ENCODE measurements around the gene HDAC10.

HDAC10 gene
- long read RNA-seq, donor 1, partial matches to known transcripts = 0 of 1 reads
- long read RNA-seq, donor 1, other reads (novel, unspliced or antisense) = 0 of 1 reads
- long read RNA-seq, donor 2 = 0 reads
- long read RNA-seq, donor 3, partial matches to known transcripts = 0 of 1 reads
- long read RNA-seq, donor 3, other reads (novel, unspliced or antisense) = 0 of 1 reads
- long read RNA-seq, donor 4, partial matches to known transcripts = 0 of 1 reads
- long read RNA-seq, donor 4, other reads (novel, unspliced or antisense) = 0 of 1 reads
- long read RNA-seq, donor 5, partial matches to known transcripts = 0 of 1 reads
- long read RNA-seq, donor 5, other reads (novel, unspliced or antisense) = 0 of 1 reads
- long read RNA-seq, donor 6, partial matches to known transcripts = 0 of 3 reads
- long read RNA-seq, donor 6, other reads (novel, unspliced or antisense) = 0 of 3 reads
- long read RNA-seq, donor 7, partial matches to known transcripts = 0 of 2 reads
- long read RNA-seq, donor 7, other reads (novel, unspliced or antisense) = 0 of 2 reads
- long read RNA-seq, donor 8 = 0 reads

GRCh38 chr22:50250555-50251476 lies at the start of gene HDAC10:
Gene HDAC10 (minus strand): TSS chr22:50251265. CDS start chr22:50251032, 233 bp downstream.
- peak; percentile 80 for DNase-seq

GRCh38 chr22:50300620-50301257 lies 49.7 kb upstream of the HDAC10 start:
- no peak for DNase-seq

GRCh38 chr22:50299785-50300619 lies 48.9 kb upstream of the HDAC10 start:
- DNase-seq = no peak

- DNase-seq = no peak
These were observed 48.1 kb upstream of the HDAC10 start for GRCh38 chr22:50298937-50299784.

GRCh38 chr22:50298266-50298637 lies 47.2 kb upstream of the HDAC10 start:
- no peak for DNase-seq

GRCh38 chr22:50297510-50298265 lies 46.6 kb upstream of the HDAC10 start:
- DNase-seq = no peak

GRCh38 chr22:50296658-50297490 lies 45.8 kb upstream of the HDAC10 start:
- no peak for DNase-seq

GRCh38 chr22:50294319-50294656 lies 43.2 kb upstream of the HDAC10 start:
- no peak for DNase-seq

GRCh38 chr22:50293441-50294318 lies 42.6 kb upstream of the HDAC10 start:
- peak; percentile 71 for DNase-seq

- DNase-seq = no peak
These were observed 41.8 kb upstream of the HDAC10 start for GRCh38 chr22:50292643-50293440.

- no peak for DNase-seq
These were observed 39.0 kb upstream of the HDAC10 start for GRCh38 chr22:50289942-50290630.

- no peak for DNase-seq
These were observed 38.3 kb upstream of the HDAC10 start for GRCh38 chr22:50289151-50289941.

- DNase-seq = no peak
These were observed 36.7 kb upstream of the HDAC10 start for GRCh38 chr22:50287731-50288130.

GRCh38 chr22:50286701-50287318 lies 35.7 kb upstream of the HDAC10 start:
- DNase-seq = no peak

GRCh38 chr22:50286275-50286674 lies 35.2 kb upstream of the HDAC10 start:
- DNase-seq = no peak
